IPS DF 4.7 (cell line): ENCODE results near the gene CFAP74.

Source experiments
- DNase-seq: peaks from one replicate; pipeline ENCODE4 v3.0.0-alpha.2; 2013; ENCODE audit warnings: low spot score; ENCODE audit errors: extremely low read depth

Gene CFAP74

GRCh38 chr1:2021550-2021949 lies 18.0 kb upstream of the CFAP74 start:
- DNase-seq: no peak

DNA sequence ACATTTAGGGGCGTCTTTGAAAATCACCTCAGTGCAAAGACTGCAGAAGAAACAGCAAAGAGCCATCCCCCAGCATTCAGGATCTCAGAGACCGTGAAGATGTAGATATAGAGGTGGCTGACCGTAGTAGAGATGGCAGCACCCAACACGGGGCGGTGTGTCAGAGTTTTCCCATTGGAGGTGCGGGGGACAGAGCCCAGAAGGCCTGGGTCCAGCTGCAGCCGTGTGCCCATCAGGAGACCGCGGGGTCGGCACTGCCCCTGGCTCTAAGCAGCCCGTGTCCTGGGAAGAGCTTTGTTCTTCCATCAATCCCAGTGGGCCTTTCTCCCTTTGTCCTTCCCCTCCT lies 16.7 kb upstream of the CFAP74 start:
- DNase-seq: no peak

- DNase-seq: no peak
Measured at GRCh38 chr1:2019571-2020309, 16.2 kb upstream of the CFAP74 start.

- DNase-seq: no peak
Measured at GRCh38 chr1:2019172-2019543, 15.6 kb upstream of the CFAP74 start, which contains the start of gene GABRD. GABRD (plus strand) TSS chr1:2019345; CDS start chr1:2019424, 79 bp downstream.

- DNase-seq: no peak
Measured at GRCh38 chr1:2018217-2019171, 14.9 kb upstream of the CFAP74 start.

- no peak for DNase-seq
Measured at GRCh38 chr1:2016123-2016522, 12.5 kb upstream of the CFAP74 start.

DNA sequence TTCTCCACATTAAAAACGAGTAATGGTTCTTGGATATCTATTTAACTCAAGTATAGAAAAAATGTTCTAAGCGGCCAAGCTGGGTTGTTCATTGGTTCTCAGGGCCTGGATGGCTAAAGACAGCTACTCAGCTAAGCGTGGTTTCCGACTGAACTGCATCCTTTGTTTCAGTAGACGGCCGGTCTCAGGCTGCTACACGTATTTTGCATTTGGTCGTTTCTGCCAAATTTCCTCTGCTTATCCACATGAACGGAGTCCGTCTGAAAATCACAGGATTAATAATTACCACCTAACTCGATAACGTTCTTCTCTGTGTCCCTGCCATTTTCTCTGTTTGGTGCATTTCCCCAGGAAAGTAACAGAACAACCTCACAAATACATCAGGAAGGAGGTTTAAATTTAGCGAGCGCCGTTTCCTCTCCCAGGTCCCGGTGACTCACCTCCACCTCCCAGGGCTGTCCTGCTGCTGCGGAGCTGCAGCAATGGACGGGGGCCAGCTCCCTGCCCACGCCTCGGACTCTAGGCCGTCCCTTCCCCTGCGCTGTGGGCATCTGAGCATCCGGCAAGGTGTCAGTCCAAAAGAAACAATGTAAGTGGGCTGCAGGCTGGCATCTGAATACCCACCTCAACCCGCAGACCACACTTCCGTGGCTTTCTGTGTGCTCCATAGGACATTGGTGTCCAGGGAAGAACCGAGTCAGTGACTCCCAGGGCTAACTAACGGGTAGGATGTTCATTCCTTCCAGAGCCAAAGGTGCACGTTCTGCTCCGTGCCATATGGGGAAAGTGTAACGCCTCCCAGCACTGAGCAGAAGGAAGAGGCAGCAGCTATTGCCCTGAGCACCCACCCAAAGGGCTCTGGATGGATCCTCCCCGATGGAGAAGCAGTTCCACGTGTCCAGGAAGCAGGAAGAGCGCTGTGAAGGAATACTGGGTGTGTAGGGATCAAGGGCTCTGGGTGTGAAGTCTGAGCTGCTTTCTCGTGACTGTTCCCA lies 11.5 kb upstream of the CFAP74 start:
- DNase-seq: no peak

DNA sequence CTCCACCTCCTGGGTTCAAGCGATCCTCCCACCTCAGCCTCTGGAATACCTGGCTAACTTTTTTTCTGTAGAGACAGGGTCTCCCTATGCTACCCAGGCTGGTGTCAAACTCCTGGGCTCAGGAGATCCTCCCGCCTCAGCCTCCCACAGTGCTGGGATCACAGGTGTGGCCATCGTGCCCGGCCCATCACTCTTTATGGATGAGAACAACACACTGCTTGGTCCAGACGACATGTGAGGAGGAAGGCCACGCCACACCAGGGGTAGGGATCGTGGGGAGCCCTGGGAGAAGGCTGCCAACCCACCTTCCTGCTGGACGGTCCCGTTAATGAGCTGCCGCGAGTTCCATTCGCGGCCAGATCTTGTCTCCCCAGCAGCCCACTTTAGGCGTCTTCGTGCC lies 10.6 kb upstream of the CFAP74 start:
- DNase-seq: no peak

- no peak for DNase-seq
Measured at GRCh38 chr1:2009101-2010053, 5.8 kb upstream of the CFAP74 start.

- DNase-seq: no peak
Measured at GRCh38 chr1:2004856-2005255, 1.3 kb upstream of the CFAP74 start.

GRCh38 chr1:2001773-2002411 lies 1.7 kb downstream of the CFAP74 start:
- no peak for DNase-seq

DNA sequence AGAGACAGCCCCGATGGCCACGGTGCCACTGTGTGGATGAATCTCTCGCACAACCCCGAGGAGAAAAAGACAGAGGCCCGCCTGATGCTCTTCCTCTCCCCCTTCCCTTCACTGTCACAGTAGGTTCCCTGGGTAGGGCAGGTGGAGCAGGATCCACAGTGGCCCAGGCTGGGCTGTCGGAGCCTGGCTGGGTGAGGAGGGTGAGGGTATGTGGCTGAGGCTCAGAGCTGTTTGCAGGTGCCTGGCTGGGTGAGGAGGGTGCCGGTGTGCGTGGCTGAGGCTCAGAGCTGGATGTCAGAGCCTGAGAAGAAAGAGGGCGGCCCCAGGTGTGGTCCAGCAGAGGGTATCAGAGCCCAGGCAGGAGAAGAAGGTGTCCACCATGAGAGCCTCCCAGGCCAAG lies 2.7 kb downstream of the CFAP74 start:
- no peak for DNase-seq

DNA sequence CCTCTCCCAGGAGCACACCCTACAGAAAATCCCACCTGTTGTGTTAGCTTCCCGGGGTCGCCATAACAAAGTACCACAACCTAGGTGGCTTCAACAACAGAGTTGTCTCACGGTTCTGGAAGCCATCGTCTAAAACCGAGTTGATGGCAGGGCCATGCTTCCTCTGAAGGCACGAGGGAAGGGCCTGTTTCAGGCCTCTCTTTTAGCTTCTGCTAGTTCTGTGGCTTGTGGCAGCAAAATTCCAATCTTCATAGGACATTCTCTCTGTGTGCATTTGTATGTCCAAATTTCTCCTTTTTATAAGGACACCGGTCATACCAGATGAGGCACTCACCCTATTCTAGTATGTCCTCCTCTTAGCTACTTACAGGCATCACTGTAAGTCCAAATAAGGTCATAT lies 3.2 kb downstream of the CFAP74 start:
- DNase-seq: no peak

DNA sequence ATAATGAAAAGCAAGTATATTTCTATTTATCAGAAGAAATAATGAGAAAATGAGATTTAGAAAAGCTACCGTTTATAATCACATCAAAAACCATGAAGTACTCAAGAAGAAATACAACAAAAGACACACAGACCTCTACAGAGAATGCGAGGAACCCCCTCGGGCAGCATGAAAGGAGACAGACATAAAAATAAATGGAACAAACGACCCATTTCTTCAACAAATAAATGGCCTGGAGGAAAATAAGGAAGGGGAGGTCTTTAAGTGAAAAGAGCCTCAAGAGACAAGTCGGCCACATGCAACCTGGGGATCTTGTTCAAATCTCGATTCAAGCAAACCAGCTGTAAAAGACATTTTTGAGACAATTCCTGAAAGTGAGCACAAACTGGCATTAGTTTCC lies 6.0 kb downstream of the CFAP74 start:
- no peak for DNase-seq

DNA sequence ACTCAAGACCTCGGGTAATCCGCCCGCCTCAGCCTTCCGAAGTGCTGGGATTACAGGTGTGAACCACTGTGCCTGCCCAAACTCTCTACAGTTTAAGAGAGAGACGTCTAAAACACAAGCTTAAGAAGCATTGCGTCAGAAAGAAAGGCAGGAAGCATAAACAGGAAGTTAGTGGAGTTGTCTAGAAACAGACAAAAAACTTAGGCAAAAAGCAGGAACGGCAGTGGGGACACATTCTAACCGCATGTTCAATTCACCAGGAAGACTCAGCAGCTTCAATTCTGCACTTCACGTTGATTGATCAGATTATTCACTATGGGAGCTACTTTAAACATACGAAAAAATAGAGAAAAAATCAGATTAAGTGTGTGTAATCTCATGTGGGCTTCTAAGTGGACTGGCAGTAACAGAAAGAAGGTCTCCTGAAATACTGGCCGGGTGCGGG lies 7.4 kb downstream of the CFAP74 start:
- DNase-seq: no peak

- DNase-seq: no peak
Measured at GRCh38 chr1:1994536-1994935, 9.1 kb downstream of the CFAP74 start.

GRCh38 chr1:1990222-1990621 lies 13.4 kb downstream of the CFAP74 start:
- no peak for DNase-seq

GRCh38 chr1:1989789-1990188 lies 13.8 kb downstream of the CFAP74 start:
- no peak for DNase-seq

DNA sequence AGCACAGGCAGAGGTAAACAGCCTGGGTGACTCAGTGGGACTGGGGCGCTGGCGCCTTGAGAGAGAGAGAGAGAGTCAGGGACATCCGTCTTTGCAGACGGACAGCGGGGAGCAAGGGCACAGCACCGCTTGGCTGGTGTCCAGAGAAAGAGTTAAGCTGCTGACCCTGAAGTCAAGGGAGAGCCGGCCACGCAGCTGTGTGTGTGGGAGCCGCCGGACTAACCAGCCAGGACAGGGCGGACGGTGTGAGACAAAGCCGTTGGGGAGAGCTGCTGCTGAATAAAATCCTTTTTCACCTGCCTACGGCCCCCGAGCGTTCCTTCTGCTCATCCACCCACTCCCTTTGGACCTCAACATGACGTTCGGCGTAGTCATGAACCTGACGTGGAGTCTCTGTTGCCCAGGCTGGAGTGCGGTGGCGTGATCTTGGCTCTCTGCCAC lies 14.5 kb downstream of the CFAP74 start:
- DNase-seq: no peak
